GM08714 (cell line): ENCODE results near the gene ZFYVE16.
"Not testable (repeated sequence)": the region's sequence is repeated elsewhere in the genome, so short reads cannot be mapped to it uniquely, and the experiment has no call there.

Source experiments
- H3K4me3 ChIP-seq: fragments of 200-500 bp; sonication (Bioruptor generic); 2 replicates; pipeline ENCODE4 v1.5.1; 2014; ENCODE audit warnings: mild to moderate bottlenecking, low read length, inconsistent platforms
- ZNF274 ChIP-seq: IDR thresholded peaks from 2 replicates; pipeline ENCODE4 v1.6.1; 2012; ENCODE audit warnings: mild to moderate bottlenecking, low read depth, low read length

The ZFYVE16 gene

GRCh38 chr5:80407735-80408483 is at the start of gene ZFYVE16:
Gene ZFYVE16 (plus strand): TSS chr5:80408064. CDS start chr5:80434148, 26,084 bp downstream.
- peak within 1 kb of the TSS; percentile 78 for H3K4me3 ChIP-seq
- TF ChIP-seq ZNF274 = no peak

DNA sequence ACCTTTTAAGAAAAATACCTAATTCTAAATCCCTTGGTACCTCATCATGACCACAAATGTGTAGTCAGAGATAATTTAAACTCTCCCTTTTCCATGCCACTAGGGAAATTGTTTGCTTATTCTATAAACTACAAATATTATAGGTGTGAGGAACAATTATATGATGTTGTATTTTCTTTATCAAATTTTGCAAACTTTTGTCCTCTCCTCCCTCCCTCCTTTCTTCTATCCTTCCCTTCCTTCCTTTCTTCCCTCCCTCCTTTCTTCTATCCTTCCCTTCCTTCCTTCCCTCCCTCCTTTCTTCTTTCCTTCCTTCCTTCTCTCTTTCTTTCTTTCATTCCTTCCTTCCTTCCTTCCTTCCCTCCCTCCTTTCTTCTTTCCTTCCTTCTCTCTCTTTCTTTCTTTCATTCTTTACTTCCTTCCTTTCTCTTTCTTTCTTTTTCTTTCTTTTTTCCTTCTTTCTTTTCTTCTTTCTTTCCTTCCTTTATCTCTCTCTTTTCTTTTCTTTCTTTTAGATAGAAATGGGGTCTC is 46.9 kb upstream of the ZFYVE16 start:
- H3K4me3 ChIP-seq = no peak overlapping the region
- no peak for TF ChIP-seq ZNF274

- H3K4me3 ChIP-seq = no peak overlapping the region
- TF ChIP-seq ZNF274 = no peak
Measured at GRCh38 chr5:80364892-80365291, 43.0 kb upstream of the ZFYVE16 start.

DNA sequence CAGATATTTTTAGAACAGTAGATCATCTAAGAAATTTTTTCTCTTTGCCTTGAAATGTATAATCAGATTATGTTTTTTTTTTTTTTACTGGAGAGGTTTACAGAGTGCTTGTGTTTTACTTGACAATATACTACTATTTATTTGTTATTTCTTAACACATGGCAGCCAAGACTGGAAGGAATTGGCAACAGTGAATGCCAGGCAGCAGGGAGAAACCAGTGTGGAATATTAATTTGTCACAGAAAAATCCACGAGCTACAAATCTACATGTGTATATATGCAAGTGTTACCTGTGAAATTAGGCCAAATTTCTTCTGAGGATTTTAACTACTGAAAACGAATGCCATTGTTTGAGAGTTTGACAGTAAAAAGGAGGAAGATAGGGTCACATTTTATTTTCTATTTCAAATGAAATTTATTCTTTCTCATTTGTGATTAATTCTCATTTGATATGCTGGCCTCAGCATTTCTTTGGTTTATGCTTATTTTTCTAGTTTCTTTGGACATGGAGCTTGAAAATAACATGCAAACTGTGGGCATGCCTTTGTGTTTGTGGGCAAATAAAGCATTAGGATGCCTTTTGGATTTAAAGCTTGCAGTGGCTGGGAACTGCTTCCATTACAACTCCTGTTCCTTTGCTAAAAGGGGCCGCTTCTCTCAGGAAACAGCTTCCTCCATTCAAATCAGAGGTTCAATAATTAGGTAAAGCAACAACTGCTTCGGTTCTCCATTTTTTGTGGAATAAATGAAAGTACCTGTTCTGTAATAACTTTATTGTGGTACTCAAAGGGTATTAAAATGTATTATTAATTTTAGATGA is 39.0 kb upstream of the ZFYVE16 start:
- TF ChIP-seq ZNF274 = no peak
- H3K4me3 ChIP-seq = no peak overlapping the region

DNA sequence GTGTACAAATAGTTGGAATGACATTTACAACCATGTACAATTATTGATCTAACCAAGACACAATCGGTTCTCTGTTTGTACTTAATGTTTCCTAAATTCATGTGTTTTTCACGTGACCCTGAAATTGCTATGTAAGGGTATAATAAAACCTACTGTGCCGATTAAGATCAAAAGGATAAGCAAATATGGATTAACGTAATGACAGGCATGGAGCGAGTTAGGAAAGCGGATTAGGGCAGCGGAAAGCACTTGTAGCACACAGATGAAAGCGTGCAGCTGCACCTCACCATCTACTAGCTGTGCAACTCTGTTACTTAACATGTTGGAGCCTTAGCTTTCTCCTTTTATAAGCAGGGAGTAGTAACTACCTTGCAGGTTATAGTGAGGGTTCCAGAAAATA is 38.3 kb upstream of the ZFYVE16 start:
- TF ChIP-seq ZNF274 = no peak
- H3K4me3 ChIP-seq = no peak overlapping the region

DNA sequence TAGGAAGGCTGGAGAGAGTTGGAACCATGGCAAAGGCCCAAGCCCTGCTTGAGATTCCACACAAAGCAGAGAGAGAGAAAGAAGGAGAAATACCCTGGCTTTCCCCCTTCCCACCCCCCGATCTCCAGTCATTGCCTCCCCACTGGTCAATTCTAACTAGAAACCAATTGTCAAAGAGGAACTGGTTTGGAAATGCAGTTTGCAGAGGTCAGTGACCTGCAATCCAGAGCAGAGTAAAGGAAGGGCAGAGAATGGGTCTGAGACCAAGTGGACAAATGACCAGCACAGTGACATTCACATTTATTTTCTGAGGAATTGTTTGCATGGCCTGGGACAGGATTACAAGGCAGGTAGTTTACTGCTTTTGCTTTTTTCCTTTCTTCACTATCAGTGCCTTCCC is 37.5 kb upstream of the ZFYVE16 start:
- no peak for TF ChIP-seq ZNF274
- no peak overlapping the region for H3K4me3 ChIP-seq

DNA sequence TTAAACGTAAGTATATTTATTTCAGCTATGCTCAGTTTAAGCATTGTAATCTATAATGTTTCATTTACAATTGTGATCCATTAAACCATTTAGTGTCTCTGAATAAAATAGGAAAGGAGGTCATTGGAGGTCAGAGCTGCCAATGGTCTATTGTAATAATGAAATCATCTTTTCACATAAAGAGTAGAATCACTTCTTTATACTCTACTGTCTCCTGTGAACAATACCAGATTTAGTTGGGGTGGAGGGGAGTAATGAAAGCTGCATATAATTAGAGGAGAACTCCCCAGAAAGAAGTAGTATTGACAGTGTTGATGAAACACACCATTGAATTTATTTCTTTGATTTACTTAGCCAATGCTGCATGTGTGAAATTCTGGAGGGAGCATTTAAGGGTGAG is 35.1 kb upstream of the ZFYVE16 start:
- H3K4me3 ChIP-seq = no peak overlapping the region
- TF ChIP-seq ZNF274 = no peak

DNA sequence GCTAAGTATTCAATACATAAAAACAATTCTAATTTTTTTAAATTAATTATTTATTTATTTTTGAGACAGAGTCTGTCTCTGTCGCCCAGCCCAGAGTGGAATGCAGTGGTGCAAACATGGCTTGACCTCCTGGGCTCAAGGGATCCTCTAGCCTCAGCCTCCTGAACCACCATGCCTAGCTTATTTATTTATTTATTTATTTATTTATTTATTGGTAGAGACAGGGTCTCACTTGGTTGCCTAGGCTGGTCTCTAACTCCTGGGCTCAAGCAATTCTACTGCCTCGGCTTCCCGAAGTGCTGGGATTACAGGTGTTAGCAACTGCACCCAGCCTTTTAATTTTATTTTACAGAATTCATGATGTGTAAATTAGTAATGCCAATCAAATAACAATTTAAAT is 33.7 kb upstream of the ZFYVE16 start:
- no peak for TF ChIP-seq ZNF274

DNA sequence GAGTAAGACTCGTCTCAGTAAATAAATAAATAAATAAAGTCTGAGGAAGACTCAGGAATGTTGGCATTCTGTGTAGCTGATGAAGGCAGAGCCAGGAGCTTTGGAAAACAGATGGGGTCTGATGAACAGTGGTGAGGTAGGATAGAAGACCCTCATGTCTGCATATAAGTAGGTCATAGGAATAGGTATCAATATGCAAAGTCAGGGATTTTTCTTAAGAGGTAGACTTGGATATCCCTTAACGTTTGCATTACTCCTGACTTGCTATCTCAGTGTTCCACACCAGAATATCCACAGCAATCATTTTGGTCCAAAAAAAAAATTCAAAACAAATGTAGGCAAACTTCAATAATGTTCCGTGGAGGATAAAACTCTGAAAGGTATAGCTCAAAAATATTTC is 31.3 kb upstream of the ZFYVE16 start:
- no peak overlapping the region for H3K4me3 ChIP-seq
- TF ChIP-seq ZNF274 = no peak

More for the DNA sequence above, 33.7 kb upstream of the ZFYVE16 start:
- no peak overlapping the region for H3K4me3 ChIP-seq

- no peak overlapping the region for H3K4me3 ChIP-seq
- no peak for TF ChIP-seq ZNF274
Measured at GRCh38 chr5:80382488-80382887, 25.4 kb upstream of the ZFYVE16 start.

GRCh38 chr5:80387063-80387768 is 20.6 kb upstream of the ZFYVE16 start:
- no peak for TF ChIP-seq ZNF274
- no peak overlapping the region for H3K4me3 ChIP-seq

GRCh38 chr5:80389580-80389979 is 18.3 kb upstream of the ZFYVE16 start:
- TF ChIP-seq ZNF274 = no peak
- H3K4me3 ChIP-seq = no peak overlapping the region

GRCh38 chr5:80390413-80390812 is 17.5 kb upstream of the ZFYVE16 start:
- not testable (repeated sequence) for H3K4me3 ChIP-seq

- H3K4me3 ChIP-seq = not testable (repeated sequence)
Measured at GRCh38 chr5:80391267-80391666, 16.6 kb upstream of the ZFYVE16 start.
